ENCODE measurements around the gene STX5.
"Not testable (repeated sequence)": the region's sequence is repeated elsewhere in the genome, so short reads cannot be mapped to it uniquely, and the experiment has no call there.

The STX5 gene

DNA sequence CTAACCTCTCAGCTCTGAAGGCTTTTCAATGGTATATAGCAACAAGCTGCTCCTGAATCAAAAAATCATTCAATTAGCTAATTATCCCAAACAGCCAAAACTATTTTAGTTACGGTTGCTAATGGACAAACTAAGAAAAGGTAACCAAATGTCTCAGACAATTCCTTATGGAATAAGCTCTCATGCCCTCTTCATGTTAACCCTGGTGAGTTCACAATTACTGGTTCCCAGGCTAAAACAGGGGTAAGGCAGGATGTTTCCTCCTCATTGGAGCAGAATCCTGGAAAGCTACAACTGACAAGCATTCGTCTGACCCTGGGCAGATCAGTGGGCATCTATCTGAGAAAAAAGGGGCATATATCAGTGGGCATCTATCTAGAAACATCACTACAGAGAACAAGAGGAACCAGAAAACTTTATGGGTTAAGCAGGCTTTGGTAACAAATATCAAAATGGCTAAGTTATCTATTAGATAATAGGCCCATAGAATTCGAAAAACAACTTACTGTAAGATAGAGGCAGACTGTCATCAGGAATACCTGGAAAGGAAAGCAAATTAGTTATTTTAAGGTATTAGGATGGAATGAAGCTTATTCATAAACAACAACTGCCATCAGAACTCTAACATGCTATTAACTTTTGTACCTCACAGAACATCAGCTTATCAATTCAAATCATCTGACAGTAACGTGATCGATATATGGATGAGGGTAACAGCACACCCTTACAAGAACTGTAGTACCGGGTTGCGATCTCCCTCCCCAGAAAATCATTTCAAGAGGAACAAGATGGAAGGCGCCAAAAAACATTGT lies 22.4 kb upstream of the STX5 start:
- no peak for DNase-seq (ENCODE audit: low read depth)

DNA sequence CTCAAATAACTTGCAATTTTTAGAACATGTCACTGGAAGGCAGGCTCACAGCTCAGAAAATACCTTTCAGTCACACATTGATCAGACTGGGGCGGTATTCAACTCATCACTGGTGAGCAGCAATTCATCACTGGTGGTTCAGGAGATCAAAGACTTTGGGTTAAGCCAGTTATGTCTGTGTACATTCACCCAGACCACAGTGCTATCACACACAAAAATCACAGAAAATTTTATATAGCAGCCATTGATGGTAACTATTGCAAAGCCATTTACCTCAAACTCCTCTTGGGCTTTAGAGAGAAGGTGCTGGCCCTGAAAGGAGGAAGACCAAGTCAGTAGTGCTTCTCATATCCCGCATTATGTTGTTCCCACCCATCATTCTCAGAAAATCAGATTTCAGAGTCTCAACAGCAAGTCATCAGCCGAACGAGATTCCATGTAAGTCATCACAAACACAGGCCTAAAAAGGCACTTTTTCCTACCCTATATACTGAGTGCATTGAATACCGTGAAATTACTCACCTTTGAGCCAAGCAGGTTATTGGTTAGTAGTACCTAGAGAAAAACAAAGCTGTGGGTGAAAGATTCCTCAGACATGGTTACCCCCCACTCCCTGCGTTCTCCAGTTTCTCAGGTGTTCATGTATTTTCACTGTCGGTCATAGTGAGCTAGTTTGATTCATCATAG lies 21.6 kb upstream of the STX5 start:
- DNase-seq (ENCODE audit: low read depth): no peak

DNA sequence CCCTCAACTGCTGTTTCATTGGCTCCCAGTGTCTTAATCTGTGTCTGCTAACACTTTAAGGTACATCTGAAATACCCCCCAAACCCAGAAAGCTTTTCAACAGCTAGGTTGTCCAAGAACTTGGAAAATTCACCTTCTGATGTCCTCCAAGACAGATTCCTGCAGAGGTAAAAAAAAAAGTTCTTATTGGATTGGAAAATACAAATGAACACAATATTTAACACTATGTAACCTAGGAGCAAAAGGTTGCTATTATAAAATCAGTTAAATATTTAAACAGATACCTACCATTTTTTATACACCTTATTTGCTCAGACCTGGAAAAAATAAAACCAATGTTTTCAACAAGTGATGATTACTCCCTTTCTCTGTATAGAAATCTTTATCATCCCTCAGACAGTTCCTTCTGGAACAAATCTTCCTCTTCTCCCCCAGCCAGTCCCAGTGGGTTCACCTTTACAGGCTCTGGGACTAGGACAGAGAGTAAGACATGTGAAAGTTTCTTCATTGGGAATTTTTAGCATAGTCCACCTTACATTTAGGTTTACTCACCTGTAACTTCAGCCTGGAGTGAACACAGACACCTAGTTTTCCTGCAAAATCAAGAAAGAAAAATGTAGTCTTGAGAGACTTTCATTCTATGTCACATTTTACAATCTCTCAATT lies 20.8 kb upstream of the STX5 start:
- DNase-seq (ENCODE audit: low read depth): no peak

DNA sequence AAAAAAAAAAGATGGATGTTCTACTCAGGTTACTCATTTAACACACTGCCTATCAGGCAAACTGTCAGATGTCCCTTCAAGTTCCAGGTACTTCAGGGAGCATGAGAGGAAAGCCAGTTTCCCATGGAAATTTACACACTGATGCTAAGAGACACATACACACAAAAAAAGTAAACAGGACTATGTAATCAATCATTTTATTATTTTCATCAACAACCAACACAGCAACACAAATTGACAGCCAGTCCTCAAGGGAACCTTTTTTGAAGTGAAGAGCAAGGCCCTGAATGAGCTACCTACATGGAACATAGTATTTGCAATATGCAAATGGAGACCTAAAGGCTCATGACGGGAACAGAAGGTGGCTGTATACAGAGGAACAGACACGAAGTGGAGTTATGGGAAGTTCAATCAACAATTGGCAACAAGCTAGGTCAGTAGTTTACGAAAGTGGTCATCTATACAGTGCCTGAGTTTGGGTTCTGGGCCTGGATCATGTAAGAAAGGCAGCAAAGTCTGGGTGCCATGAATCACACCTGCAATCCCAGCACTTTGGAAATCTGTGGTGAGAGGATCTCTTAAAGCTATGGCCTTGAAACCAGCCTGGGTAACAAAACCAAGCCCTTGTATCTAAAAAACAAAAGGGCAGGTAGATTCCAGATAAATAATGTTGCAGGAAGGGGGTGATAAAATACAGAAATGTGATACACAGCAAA lies 20.1 kb upstream of the STX5 start:
- no peak for DNase-seq (ENCODE audit: low read depth)

DNA sequence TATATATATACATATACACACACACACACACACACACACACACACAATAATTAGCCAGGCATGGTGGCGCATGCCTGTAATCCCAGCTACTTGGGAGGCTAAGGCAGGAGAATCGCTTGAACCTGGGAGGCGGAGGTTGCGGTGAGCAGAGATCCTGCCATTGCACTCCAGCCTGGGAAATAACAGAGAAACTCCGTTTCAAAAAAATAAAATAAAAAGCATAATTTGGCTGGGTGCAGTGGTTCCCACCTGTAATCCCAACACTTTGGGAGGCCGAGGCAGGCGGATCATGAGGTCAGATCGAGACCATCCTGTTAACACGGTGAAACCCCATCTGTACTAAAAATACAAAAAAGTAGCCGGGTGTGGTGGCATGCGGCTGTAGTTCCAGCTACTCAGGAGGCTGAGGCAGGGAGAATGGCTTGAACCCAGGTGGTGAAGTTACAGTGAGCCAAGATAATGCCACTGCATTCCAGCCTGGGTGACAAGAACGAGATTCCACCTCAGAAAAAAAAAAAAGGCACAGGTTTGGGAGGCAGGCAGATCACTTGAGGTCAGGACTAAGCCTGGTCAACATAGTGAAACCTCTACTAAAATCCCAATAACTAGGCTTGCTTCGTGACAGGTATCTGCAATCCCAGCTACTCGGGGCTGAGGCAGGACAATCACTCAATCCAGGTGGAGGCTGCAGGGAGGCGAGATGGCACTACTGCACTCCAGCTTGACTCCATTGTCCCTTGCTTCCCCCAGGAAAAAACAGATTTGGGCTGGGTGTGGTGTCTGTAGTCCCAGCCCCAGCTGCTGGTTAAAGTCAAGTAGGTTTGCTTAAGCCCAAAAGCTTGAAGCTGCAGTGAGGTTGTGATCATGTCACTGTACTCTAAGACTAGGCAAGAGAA lies 19.3 kb upstream of the STX5 start:
- no peak for DNase-seq (ENCODE audit: low read depth)

DNA sequence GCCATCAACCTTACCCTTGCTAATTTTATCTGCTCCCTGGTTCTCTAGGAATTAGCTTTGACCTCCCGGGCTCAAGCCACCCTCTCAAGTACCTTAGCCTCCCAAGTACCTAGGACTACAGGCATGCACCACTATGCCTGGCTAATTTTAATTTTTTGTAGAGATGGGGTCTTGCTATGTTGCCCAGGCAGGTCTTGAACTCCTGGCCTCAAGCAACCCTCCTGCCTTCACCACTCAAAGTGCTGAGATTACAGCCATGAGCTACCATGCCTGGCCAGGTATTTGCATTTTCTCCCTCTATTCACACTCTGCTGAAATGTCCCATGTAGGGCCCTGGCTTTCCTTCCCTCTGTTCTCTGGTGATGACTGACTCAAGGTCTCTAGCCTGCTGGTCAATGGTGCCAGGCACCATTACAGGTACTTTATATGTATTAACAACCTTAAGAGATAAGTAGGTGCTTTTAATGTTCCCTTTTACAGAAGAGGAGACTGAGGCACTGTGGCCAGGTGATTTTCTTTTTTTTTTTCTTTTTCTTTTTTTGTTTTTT lies 16.0 kb upstream of the STX5 start:
- no peak for DNase-seq (ENCODE audit: low read depth)

DNA sequence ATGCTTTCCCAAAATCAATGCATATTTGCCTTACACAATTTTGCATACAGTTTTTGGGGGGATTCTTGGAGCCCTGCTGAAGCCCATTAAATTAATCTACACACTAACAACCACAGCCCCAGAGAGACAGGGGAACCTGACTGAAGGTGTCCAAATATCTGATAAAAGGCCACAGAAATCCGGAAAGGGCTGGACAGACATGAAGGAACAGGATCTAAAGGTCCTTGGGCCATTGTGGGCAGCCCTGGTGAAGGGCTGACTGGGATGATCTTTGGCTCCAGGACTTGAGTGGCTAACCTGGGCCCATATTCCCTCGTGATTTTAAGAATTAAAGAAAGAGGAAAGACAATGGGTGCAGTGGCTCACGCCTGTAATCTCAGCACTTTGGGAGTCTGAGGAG lies 14.3 kb upstream of the STX5 start:
- DNase-seq (ENCODE audit: low read depth): no peak

DNA sequence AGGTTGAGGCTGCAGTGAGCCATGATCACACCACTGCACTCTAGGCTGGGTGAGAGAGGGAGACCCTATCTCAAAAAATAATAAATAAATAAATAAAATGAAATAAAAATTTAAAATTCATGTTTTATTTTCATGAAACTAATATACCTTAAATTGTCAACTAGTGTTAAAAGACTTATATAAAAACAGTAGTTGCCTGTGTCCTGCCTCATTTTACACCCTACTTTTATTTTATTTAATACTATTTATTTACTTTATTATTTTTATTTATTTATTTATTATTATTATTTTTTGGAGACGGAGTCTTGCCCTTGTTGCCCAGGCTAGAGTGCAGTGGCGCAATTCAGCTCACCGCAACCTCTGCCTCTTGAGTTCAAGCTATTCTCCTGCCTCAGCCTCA lies 12.3 kb upstream of the STX5 start:
- no peak for DNase-seq (ENCODE audit: low read depth)

DNA sequence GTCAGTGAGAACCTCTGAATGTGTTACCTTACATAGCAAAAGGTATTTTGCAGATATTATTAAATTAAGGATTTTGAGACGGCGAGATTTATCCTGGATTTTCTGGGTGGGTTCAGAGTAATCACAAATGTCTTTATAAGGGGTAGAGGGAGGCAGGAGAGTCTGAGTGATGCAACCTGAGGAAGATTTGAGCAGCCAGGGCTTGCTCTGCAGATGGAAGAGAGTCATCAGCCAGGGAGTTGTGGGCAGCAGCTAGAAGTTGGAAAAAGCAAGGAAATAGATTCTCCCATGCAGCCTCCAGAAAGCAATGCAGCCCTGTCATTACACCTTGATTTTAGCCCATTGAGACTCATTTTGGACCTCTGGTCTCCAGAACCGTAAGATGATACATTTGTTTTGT lies 11.6 kb upstream of the STX5 start:
- no peak for DNase-seq (ENCODE audit: low read depth)

DNA sequence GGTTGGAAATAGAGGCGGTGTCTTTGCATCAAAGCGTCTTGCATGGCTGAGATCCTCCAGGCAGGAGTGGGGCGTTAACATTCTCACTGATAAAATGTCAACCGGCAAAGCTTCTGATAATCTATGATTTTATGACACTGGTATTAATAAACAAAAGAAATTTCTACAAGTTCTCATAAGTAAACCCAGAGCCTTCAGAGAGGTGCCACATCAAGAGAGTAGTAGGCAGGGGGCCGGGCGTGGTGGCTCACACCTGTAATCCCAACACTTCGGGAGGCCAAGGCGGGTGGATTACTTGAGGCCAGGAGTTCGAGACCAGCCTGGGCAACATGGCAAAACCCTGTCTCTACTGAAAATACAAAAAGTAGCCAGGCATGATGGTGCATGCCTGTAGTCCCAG lies 11.0 kb upstream of the STX5 start:
- not testable (repeated sequence) for DNase-seq (ENCODE audit: low read depth)

DNA sequence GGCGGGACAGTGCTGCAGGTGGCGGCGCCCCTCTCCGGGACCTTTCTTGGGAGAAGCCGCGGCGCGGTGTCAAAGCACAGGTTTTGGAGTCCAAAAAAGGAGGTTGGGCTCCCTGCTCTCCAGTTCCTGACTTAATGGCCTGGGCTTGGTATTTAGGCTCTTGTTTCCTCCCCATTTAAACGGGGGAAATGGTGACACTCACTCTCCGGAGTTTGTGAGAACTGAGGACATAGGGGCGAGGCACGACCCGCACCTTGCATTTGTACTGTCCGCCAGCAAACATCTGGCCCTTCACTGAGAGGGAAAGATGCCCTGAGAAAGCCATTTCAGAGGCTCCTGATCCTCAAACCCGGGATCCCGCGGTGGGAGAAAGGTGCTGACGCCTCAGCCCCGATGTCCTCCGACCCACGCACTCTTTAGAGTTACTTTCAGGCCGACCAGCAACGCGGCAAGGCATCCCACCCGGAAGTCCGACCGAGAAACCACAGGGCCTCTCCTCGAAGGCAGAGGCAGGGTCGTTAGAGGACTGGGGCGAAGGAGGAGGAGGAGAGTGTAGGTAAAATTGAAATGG lies 10.4 kb upstream of the STX5 start:
- no peak for DNase-seq (ENCODE audit: low read depth)

DNA sequence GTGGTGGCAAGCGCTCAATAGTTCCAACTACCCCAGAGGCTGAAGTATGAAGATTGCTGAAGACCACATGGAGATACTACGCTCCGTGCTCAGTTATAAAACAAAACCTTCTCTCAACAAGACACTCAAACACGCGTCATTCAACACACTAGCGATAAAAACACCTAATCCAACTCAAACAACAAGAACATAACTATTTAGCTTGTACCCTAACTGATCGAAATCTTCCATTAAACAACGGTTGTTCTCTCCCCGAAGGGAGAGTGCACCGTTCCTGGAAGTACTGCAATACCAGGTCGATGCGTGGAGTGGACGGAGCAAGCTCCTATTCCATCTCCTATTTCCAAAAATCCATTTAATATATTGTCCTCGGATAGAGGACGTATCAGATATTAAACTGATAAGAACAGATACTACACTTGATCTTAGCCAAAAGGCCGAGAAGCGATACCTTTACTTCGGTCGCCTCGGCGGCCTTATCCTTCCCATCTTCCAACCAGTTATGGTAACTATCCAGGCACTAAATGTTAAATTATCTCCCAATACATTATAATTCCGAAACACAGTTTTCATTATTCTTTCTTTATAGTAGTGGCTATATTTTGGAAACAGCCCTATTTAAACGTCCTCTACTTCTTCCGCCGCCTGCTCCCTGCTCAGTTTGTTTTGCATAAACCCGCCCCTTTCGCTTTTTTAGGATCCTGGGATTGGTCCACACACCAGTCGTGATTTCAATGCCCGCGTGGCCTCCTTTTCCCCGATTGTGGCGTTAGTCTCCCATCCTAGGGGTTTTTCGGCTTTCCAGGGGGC lies 9.7 kb upstream of the STX5 start:
- DNase-seq (ENCODE audit: low read depth): peak; percentile 100

DNA sequence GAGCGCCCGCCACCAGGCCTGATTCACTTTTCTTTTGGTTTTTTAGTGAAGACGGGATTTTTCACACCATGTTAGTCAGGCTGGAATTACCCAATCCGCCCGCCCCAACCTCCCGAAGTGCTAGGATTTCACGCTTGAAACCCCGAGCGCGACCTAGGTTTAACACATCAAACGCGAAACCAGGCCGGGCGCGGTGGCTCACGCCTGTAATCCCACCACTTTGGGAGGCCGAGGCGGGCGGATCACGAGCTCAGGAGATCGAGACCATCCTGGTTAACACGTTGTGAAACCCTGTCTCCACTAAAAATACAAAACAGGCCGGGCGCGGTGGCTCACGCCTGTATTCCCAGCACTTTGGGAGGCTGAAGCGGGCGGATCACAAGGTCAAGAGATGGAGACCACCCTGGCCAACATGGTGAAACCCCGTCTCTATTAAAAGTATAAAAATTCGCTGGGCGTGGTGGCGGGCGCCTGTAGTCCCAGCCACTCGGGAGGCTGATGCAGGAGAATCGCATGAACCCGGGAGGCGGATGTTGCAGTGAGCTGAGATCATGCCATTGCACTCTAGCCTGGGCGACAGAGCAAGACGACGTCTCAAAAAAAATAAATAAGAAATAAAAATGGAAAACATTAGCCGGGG lies 9.0 kb upstream of the STX5 start:
- not testable (repeated sequence) for DNase-seq (ENCODE audit: low read depth)

DNA sequence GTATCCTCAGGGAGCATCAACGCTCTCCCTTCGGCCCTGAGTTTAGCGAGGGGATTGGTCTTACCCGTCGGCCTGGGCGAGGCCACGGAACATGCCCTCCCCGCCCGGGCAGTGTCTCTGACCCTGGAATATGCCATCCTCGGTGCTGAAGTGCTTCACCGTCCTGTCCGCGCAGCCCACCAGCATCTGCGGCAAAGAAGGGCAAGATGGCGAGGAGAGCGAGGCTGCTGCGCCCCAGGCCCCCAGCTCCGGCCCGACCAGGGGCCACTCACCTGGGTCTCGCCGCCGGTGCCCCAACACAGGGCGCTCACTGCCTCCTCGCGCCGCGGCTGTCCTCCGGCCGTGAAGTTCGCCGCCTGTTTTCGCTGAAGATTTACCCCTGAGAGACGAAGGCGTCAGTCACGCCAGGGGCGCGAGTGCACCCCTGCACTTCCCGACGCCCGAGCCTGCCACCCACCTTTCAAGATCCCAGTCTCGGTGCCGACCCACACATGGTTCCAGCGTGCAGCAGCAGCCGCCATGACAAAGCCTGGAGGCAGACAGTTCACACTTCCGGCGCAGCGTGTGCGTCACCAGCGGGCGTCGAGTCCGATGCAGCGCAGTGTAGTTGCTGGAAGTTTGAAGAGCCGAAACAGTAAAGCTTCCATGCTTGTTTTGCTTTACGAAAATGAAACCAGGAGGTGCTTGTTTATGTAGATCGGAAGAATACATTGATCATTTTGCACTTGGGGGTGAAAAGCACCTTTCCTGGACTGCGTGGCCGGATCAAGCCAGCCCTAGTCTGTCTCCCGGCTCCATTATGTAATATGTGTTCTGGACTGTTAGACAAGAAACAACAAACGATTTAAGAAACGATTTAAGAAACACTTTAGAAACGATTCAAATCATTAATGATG lies 7.4 kb upstream of the STX5 start, which contains the start of gene WDR74:
TSS of gene WDR74 (minus strand) at position 541 of the 896 bp plus-strand sequence. CDS start at position 521, 20 bp downstream.
- peak; percentile 61 for DNase-seq (ENCODE audit: low read depth)

DNA sequence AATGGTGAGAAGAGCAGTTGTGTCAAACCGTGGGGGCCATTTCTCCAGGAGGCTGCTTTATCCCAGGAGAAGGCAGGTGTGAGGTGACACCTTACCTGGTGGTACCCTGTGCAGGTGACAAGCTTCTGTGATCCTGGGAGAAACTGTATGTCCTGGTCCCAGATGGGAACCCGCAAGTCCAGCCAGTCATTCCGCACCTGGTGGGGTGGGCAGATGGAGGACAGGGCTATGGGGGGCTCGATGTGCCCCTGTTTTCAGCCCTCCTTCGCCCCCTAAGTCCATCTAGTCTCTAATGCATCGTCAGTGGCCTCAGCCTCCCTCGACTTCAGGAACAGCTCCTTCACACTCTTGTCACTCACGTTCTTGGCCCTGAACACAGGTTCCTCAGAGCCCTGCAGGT lies 3.5 kb upstream of the STX5 start:
- no peak for DNase-seq (ENCODE audit: low read depth)

DNA sequence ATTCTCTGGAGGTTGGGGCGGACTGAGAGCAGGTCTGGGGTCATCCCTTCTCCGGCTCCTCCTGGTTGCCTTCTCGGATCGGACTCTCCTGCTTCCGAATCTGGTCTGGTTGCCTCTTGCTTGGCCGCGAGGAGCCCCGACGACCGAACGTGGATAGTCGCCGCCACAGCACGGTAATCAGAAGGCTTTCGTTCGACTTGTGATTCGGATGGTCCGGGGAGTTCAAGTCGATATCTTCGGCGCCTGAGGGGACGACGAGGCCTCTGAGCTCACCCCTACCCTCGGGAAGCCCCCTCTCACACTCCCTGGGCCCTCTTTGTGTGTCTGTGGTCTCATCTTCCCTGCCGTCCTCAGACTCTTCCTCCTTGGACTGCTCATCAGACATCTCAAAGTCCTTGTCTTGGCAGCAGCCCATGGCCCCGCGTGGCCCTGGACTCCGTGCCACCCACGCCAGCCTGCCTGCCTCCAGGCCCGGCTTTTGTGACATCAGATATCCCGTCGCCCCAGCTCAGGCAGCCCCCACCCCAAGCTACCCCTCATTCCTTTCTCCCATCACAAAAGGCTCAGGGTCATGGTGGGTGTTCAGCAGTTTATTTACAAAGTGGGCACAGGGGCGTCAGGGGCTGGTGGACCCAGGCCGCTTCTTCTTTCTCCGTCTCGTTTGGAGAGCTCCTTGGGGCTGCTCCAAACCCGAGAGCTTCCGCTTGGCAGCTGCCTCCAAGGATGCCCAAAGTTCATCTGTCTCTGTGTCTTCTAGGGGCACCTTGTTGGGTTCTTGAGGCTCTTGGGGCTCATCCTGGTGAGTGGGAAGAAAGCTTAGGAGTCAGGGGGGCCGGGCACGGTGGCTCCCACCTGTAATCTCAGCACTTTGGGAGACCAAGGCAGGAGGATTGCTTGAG lies 734 bp upstream of the STX5 start, which contains the start of gene TEX54:
TSS of gene TEX54 (minus strand) at position 506 of the 899 bp plus-strand sequence.
- no peak for DNase-seq (ENCODE audit: low read depth)

DNA sequence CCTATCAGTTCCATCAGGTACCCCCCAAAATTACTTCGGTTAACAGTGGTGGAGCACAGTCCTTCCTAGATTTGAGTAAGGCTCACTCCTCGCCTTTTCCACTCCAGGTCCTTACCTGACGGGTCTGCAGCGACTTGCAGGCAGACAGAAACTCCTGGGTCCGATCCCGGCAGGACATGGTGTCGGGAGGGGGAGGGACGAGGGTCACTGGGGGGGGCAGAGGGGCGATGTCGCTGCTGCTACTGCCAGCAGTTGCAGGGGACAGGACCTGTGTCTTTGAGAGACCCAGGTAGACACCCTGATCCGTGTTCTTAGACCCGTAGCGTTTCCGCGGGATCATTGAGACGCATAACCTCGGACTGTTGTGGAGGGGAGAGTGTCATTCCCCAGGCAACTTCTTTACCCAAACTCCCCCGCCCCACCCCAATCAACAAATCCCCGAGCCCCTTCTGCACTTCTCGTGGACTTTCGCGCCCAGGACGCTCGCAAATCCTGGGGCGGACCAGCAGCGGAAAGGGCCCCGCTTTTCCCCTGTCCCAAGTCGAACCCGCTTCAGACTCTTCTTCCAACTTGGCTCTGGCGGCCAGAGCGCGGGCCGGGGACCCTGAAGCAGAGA lies 839 bp downstream of the STX5 start:
- no peak for DNase-seq (ENCODE audit: low read depth)

All from GM04503 (cell line).